PFSK-1 (cell line): ENCODE results near the gene KCNMB2.

ENCODE experiments used
- FOXP2 ChIP-seq: optimal IDR thresholded peaks from 2 replicates; pipeline ENCODE3; 2011; ENCODE audit warnings: borderline replicate concordance, control low read depth, inconsistent platforms; ENCODE audit not compliant: insufficient read depth; ENCODE audit errors: extremely low read length, extremely low read depth
- POLR2AphosphoS5 ChIP-seq: IDR thresholded peaks from 2 replicates; pipeline ENCODE4 v1.6.1; 2012; ENCODE audit warnings: low read depth, mild to moderate bottlenecking, control low read depth, low read length, moderate library complexity
- SIN3A ChIP-seq: IDR thresholded peaks from 2 replicates; pipeline ENCODE4 v1.6.1; 2012; ENCODE audit warnings: mild to moderate bottlenecking, low read length, moderate library complexity, borderline replicate concordance; ENCODE audit not compliant: insufficient read depth
- TAF1 ChIP-seq: IDR thresholded peaks from 2 replicates; pipeline ENCODE4 v1.6.1; 2012; ENCODE audit warnings: low read length, control low read depth, borderline replicate concordance; ENCODE audit not compliant: insufficient read depth
- TF ChIP-seq, protein P1 (sequence below), 2 experiments: IDR thresholded peaks; 2 replicates each; pipeline versions ENCODE4 v1.6.1 to v1.8.0; 2011 to 2012; ENCODE audit warnings: low read depth in 2 of 2, low read length in 2 of 2, control low read depth in 1 of 2, inconsistent platforms in 1 of 2, mild to moderate bottlenecking in 1 of 2, moderate library complexity in 1 of 2; ENCODE audit not compliant: insufficient read depth in 1 of 2

Gene KCNMB2

DNA sequence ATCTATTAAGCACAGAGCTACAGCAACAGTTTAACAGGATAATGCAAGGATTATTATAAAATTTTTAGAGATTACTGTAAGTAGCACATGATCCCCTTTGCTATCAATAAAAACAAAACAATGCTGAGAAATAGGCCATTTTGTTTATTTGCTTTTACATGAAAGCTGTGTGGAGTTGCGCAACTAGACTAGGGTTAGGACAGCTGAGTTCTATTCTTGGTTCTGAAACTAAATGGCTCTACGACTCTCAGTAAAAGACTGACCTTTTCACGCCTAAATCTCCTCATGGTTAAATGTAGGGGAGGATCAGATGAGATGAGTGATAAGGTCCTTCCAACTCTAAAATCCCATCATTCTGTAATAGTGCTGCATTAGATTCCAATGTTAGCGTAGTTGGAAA is 25.0 kb downstream of the KCNMB2 start:
- no peak for TF ChIP-seq SIN3A
- no peak for TF ChIP-seq FOXP2
- TF ChIP-seq, protein P1, sequence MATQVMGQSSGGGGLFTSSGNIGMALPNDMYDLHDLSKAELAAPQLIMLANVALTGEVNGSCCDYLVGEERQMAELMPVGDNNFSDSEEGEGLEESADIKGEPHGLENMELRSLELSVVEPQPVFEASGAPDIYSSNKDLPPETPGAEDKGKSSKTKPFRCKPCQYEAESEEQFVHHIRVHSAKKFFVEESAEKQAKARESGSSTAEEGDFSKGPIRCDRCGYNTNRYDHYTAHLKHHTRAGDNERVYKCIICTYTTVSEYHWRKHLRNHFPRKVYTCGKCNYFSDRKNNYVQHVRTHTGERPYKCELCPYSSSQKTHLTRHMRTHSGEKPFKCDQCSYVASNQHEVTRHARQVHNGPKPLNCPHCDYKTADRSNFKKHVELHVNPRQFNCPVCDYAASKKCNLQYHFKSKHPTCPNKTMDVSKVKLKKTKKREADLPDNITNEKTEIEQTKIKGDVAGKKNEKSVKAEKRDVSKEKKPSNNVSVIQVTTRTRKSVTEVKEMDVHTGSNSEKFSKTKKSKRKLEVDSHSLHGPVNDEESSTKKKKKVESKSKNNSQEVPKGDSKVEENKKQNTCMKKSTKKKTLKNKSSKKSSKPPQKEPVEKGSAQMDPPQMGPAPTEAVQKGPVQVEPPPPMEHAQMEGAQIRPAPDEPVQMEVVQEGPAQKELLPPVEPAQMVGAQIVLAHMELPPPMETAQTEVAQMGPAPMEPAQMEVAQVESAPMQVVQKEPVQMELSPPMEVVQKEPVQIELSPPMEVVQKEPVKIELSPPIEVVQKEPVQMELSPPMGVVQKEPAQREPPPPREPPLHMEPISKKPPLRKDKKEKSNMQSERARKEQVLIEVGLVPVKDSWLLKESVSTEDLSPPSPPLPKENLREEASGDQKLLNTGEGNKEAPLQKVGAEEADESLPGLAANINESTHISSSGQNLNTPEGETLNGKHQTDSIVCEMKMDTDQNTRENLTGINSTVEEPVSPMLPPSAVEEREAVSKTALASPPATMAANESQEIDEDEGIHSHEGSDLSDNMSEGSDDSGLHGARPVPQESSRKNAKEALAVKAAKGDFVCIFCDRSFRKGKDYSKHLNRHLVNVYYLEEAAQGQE (IDR thresholded peaks at IDR 0.05; ENCODE audit: insufficient read depth in 1 of 2, low read depth in 2 of 2, low read length in 2 of 2) = no peak
- TF ChIP-seq POLR2AphosphoS5 = no peak
- TF ChIP-seq TAF1 = no peak

DNA sequence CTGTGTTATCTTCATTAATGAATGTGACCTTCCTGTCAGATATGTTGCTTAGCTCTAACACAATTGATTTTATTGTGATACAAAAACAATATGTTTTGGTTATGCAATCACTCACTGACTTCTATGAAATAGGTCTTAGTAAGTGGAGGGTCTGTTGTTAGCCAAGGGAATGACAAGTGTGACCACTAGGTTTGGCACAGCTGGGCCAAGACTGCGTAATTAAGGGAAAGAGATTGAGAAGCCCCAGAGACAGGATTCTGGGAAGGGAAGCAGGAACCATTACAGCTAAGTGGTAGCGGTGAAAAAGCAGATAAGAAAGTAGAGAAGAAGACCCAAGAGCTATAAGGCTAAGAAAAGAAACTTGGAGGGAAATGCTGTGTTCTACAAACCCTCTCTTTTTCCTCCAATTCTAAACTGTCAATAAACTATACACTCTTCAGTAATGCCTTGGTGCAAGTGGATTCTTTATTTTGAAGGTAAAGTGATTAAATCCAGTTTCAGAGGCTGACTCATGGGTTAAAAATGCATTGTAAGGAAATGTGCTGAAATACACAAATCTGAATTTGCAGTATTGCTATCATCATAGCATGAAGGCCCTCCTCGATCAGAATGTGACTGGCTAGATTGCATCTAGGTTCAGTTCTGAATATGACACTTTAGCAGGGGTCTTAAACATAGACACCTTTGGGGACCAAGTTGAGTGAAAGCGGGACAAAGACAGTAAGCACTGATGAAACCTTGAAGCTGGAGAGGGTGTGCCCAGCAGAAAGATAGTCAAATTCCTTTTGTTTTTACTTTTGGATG is 26.1 kb downstream of the KCNMB2 start:
- TF ChIP-seq POLR2AphosphoS5 (no peak), FOXP2 (no peak), SIN3A (no peak), TAF1 (no peak)
- TF ChIP-seq, protein P1 (IDR thresholded peaks at IDR 0.05; ENCODE audit: insufficient read depth in 1 of 2, low read depth in 2 of 2, low read length in 2 of 2) = no peak

DNA sequence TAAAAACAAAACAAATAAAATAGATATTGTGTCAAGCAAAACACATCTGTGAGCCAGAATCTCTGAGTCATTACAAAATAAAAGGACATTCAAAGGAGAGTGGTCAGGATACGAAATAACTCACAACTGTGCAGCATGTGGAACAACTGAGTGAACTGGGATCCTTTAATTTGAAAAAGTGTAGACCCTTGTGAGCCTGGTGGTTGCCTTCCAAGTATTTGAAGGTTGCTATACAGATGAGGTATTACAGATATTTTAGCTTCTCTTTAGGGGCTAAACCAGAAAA is 26.7 kb downstream of the KCNMB2 start:
- TF ChIP-seq SIN3A (no peak), TAF1 (no peak), POLR2AphosphoS5 (no peak)

DNA sequence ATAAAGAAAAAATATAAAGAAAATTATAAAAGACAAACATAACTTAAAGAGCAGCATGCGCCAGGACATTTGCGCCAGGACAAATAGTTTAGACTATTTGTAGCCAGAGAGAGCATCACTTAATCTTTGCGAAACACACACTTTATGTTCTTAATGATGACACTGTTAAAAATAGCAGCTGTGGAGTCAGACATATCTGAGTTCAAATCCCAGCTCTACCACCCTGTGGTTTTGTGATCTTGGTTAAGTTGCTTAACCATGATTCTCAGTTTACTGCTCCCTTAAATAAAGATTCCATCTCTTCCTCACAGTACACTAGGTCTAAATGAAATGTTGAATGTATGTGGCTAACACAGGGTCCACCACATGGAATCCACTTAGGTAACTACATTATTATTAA is 31.4 kb downstream of the KCNMB2 start:
- TF ChIP-seq SIN3A = no peak
- TF ChIP-seq POLR2AphosphoS5 = no peak
- TF ChIP-seq TAF1 = no peak

DNA sequence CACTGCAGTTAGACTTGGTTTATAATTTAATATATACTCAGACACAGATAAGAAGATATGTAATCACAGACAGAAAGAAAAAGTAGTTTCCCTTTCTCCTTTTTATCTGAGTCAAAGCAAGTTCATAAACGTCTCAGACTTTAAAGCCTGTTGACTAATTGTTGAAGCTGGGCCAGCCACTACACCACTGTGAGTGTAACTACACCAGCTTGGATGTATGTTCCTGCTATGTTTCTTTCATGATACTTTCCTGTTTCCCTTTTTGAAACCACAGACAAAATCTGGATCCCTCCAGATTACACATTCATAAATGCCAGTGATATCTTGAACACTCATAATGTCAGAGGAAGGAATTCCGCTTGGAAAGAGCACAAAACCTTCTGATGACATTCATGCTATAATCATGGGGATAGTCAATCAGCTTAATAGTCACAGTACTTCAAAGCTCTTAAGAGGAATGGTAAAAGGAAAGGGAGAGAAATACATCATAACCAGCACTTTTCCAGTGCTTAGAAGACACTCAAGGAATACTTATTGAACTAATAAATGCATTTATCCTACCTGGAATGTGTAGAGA is 32.0 kb downstream of the KCNMB2 start:
- TF ChIP-seq TAF1 (no peak), SIN3A (no peak), POLR2AphosphoS5 (no peak), FOXP2 (no peak)
- TF ChIP-seq, protein P1 (IDR thresholded peaks at IDR 0.05; ENCODE audit: insufficient read depth in 1 of 2, low read depth in 2 of 2, low read length in 2 of 2) = no peak

DNA sequence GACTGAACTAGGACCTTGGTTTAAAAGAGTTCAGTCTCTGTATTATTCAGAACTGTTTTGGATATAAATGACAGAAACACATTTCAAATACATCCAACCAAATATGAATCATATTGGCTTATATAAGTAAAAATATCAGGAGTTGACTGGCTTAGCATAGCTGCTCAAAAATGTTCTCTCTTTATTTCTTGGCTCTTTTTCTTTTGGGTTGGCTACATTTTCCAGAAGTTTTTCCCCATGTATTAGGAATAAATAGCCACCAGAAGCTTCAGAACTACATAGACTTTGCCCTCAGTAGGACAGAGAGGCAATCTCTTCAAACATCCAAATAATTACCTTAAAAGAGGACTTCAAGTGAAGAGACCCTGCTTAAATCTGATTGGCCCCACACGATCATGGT is 32.7 kb downstream of the KCNMB2 start:
- no peak for TF ChIP-seq TAF1
- TF ChIP-seq, protein P1 (IDR thresholded peaks at IDR 0.05; ENCODE audit: insufficient read depth in 1 of 2, low read depth in 2 of 2, low read length in 2 of 2) = no peak
- no peak for TF ChIP-seq FOXP2
- TF ChIP-seq SIN3A = no peak
- TF ChIP-seq POLR2AphosphoS5 = no peak
